Vagina (tissue), 2 donors: Measurements from ENCODE around the gene TMEM108. TPM values are rescaled to one million over a fixed set of nuclear protein-coding genes. Genes with fewer than 3 reads are reported as not detected.

Experiments used
- DNase-seq, 2 donors: peaks; one replicate each; pipeline ENCODE4 v3.0.0-alpha.2; 2017; ENCODE audit errors: extremely low spot score in 2 of 2
- H3K27ac ChIP-seq: fragments of 200-600 bp; sonication (generic); one replicate; pipeline ENCODE4 v1.5.1; 2019
- H3K27me3 ChIP-seq: fragments of 200-600 bp; sonication (generic); one replicate; pipeline ENCODE4 v1.5.1; 2019
- H3K36me3 ChIP-seq, 2 donors: fragments of 200-600 bp; sonication (generic); one replicate each; pipeline ENCODE4 v1.5.1; 2017 to 2019
- H3K4me1 ChIP-seq: fragments of 200-600 bp; sonication (generic); one replicate; pipeline ENCODE4 v1.5.1; 2019
- H3K4me3 ChIP-seq, 2 donors: fragments of 200-600 bp; sonication (generic); 1 replicate in 1 of 2; 2 replicates in 1 of 2; pipeline ENCODE4 v1.5.1; 2016 to 2019
- H3K9me3 ChIP-seq: fragments of 200-600 bp; sonication (generic); one replicate; pipeline ENCODE4 v1.5.1; 2019
- CTCF ChIP-seq, 3 experiments: fragments of 450-650 bp in 2 of 3; fragments of 200-600 bp in 1 of 3; sonication (generic) in 1 of 3; IDR thresholded peaks; one replicate each; pipeline ENCODE4 v1.5.1; 2017 to 2019; ENCODE audit warnings: antibody characterized with exemption in 3 of 3, mild to moderate bottlenecking in 2 of 3, moderate library complexity in 2 of 3
- POLR2A ChIP-seq, 2 donors: fragments of 450-650 bp; IDR thresholded peaks; one replicate each; pipeline ENCODE4 v1.6.1; 2017; ENCODE audit warnings: antibody characterized with exemption in 2 of 2, mild to moderate bottlenecking in 2 of 2, moderate library complexity in 2 of 2
- POLR2AphosphoS5 ChIP-seq, 2 donors: sonication (generic); formaldehyde crosslinking; IDR thresholded peaks; one replicate each; pipeline ENCODE4 v1.9.0; 2017; ENCODE audit warnings: antibody characterized with exemption in 2 of 2, mild to moderate bottlenecking in 2 of 2, low read depth in 1 of 2; ENCODE audit not compliant: insufficient read depth in 1 of 2
- intact Hi-C: fragments of 100-400 bp; cut with DNase I; formaldehyde crosslinking; loops from one replicate; pipeline ENCODE4 v1.15.1; 2023
- total RNA-seq: library from RNA; depleted of rRNA; stranded (reverse); fragments of >200 nt; gene quantifications from one replicate; pipeline ENCODE4 v1.2.3, GENCODE V29; 2016

Gene TMEM108
- total RNA-seq, 1 donor from 2014 or later = 3.2 TPM

- Histone ChIP-seq H3K4me3 (peak overlapping the region in 1 of 2 donors; percentile 33), H3K27ac (no peak overlapping the region), H3K9me3 (no peaks in the 10 kb centered on the region), H3K27me3 (no peaks in the 10 kb centered on the region), H3K36me3 (no peaks in the 10 kb centered on the region), H3K4me1 (peaks cover 4% of the 10 kb centered on the region)
- TF ChIP-seq POLR2AphosphoS5 (IDR thresholded peaks at IDR 0.05; ENCODE audit: insufficient read depth in 1 of 2, low read depth in 1 of 2) (no peak), CTCF (IDR thresholded peaks at IDR 0.05) (no peak), POLR2A (IDR thresholded peaks at IDR 0.05) (no peak)
- intact Hi-C loops = no loop called here
- peak in 1 of 2 donors; percentile 58 for DNase-seq
These were observed 374.3 kb downstream of the TMEM108 start for GRCh38 chr3:133412183-133413132.

DNA sequence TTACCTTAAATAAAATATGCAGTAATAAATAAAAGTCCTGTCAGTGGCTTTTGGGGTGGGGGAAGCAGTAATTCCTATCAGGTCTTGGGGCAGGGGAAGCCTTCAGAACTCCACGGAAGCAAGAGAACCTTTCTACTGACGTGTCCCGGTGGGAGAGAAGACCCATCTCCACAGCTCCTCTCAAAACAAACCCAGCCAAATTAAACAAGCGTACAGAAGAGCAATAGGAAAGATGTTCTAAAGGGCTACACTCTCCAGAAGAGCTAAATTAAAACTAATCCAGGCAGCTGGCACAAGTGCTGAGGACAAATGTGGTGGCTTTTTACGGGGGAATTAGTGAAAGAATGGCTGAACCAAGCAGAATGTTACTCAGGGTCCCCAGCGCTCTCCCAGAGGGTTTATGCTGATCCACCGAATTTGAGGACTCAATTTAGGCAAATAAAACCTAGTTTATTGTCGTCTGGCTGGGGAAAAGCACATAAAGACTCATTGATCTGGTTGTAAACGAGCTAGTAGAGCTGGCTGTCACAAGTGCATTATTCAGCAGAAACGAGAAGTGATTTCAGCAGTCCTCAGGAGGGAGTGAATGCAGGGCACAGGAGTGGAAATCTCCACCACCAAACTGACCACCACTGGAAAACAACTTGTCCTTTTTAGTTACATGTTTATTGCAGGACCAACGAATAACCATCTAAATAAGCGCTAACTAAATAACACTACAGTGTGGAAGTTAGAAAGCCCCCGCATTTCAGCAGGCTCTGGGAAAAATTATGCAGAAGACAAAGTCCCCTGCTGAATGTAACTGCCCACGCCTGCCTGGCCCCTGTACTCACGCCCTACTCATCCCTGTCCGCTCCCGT, 375.2 kb downstream of the TMEM108 start:
- Histone ChIP-seq H3K27ac (no peak overlapping the region), H3K9me3 (no peaks in the 10 kb centered on the region), H3K27me3 (no peaks in the 10 kb centered on the region), H3K36me3 (no peaks in the 10 kb centered on the region), H3K4me3 (peak overlapping the region; percentile 1 to 33), H3K4me1 (peaks cover 4% of the 10 kb centered on the region)
- DNase-seq = no peak
- TF ChIP-seq CTCF (IDR thresholded peaks at IDR 0.05) (no peak), POLR2A (IDR thresholded peaks at IDR 0.05) (no peak), POLR2AphosphoS5 (IDR thresholded peaks at IDR 0.05; ENCODE audit: insufficient read depth in 1 of 2, low read depth in 1 of 2) (no peak)
- intact Hi-C loops = no loop called here

DNA sequence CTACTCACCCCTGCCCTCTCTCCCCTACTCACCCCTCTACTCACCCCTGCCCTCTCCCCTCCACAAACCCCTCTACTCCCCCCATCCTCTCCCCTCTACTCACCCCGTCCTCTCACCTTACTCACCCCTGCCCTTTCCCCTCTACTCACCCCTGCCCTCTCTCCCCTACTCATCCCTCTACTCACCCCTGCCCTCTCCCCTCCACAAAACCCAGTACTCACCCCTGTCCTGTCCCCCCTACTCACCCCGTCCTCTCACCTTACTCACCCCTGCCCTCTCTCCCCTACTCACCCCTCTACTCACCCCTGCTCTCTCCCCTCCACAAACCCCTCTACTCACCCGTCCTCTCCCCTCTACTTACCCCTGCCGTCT, 375.8 kb downstream of the TMEM108 start:
- peak in 1 of 2 donors; percentile 81 for DNase-seq
- Histone ChIP-seq H3K27ac (no peak overlapping the region), H3K27me3 (no peaks in the 10 kb centered on the region), H3K4me1 (peaks cover 4% of the 10 kb centered on the region), H3K4me3 (no peak overlapping the region), H3K9me3 (no peaks in the 10 kb centered on the region), H3K36me3 (no peaks in the 10 kb centered on the region)
- intact Hi-C loops = no loop called here
- TF ChIP-seq POLR2A (IDR thresholded peaks at IDR 0.05) (no peak), CTCF (IDR thresholded peaks at IDR 0.05) (no peak), POLR2AphosphoS5 (IDR thresholded peaks at IDR 0.05; ENCODE audit: insufficient read depth in 1 of 2, low read depth in 1 of 2) (no peak)

- peaks cover 4% of the 10 kb centered on the region for H3K4me1 ChIP-seq
- intact Hi-C loops = no loop called here
These were observed 380.2 kb downstream of the TMEM108 start for GRCh38 chr3:133418361-133418760.

More at GRCh38 chr3:133418361-133418760, 380.2 kb downstream of the TMEM108 start:
- H3K27me3 ChIP-seq = no peaks in the 10 kb centered on the region
- no peaks in the 10 kb centered on the region for H3K9me3 ChIP-seq
- no peak overlapping the region for H3K4me3 ChIP-seq
- H3K27ac ChIP-seq = no peak overlapping the region
- no peak for TF ChIP-seq POLR2AphosphoS5 (IDR thresholded peaks at IDR 0.05; ENCODE audit: insufficient read depth in 1 of 2, low read depth in 1 of 2)
- TF ChIP-seq POLR2A (IDR thresholded peaks at IDR 0.05) = no peak
- TF ChIP-seq CTCF (IDR thresholded peaks at IDR 0.05) = no peak
- no peaks in the 10 kb centered on the region for H3K36me3 ChIP-seq
- no peak for DNase-seq
